Peyer's patch (tissue), 4 donors: Measurements from ENCODE around the gene PPP2R5C.

Source experiments
- CTCF ChIP-seq, 6 experiments: fragments of 450-650 bp in 4 of 6; fragments of 200-600 bp in 2 of 6; sonication (generic) in 1 of 6; IDR thresholded peaks; one replicate each; pipeline ENCODE4 v1.5.1; 2017 to 2019; ENCODE audit warnings: antibody characterized with exemption in 6 of 6, mild to moderate bottlenecking in 3 of 6, moderate library complexity in 1 of 6
- POLR2A ChIP-seq, 2 donors: fragments of 450-650 bp; IDR thresholded peaks; one replicate each; pipeline ENCODE4 v1.5.1; 2017; ENCODE audit warnings: antibody characterized with exemption in 2 of 2, mild to moderate bottlenecking in 2 of 2, moderate library complexity in 2 of 2

DNA sequence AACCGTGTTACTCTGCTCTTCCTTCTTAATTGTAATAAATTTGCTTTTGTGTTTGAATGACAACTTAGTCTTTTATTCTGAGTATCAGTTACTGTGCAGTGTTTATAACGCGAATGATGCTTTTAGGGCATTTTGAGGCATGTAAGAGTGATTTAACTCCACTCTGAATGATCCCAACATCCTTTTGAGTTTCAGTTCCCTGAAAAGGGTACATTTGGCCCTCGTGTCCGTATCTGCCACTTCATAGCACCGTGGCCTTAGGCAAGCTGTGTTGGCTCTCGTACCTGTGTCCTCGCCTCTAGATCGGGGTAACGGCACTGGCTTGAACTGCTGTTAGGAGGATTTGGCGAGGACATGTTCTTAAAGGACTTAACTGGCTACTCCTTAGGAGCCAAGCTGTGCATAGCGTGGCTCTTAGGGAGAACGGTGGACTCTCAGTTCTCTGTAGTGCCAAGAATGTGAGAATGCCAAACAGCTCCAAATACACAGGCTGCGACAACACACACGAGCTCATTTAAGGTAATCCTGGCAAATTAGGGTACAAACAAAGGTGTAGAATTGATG, 92.0 kb downstream of the PPP2R5C start:
- TF ChIP-seq CTCF (IDR thresholded peaks at IDR 0.05) (no peak), POLR2A (IDR thresholded peaks at IDR 0.05) (no peak)
